Panc1 (cell line): ENCODE measurements around the gene ANKRD10. TPM values are rescaled to one million over a fixed set of nuclear protein-coding genes. Genes with fewer than 3 reads are reported as not detected.

ENCODE experiments used
- ATAC-seq: fragments of 200-7000 bp; cut with Tn5 transposase; 2 replicates; pipeline ENCODE4 v1.9.1; 2020; ENCODE audit warnings: mild to moderate bottlenecking, moderate library complexity
- BruUV-seq: library from RNA; stranded (reverse); fragments of 400-500 nt; replicated peaks from 2 replicates; lab custom pipeline; 2021; lab: Mats Ljungman, UMichigan
- CTCF ChIA-PET: fragments of 300-600 bp; sonication (Branson Sonifier 250); formaldehyde crosslinking; loops from one replicate; lab custom pipeline; 2022; ENCODE audit warnings: antibody characterized with exemption; lab: Charles Lee
- POLR2A ChIA-PET: fragments of 300-600 bp; sonication (Branson Sonifier 250); formaldehyde crosslinking; loops from one replicate; lab custom pipeline; 2022; ENCODE audit warnings: antibody characterized with exemption; lab: Charles Lee
- DNase-seq: peaks from one replicate; pipeline ENCODE4 v3.0.0-alpha.2; 2010; ENCODE audit warnings: low read depth, low spot score
- H3K27ac ChIP-seq: 2 replicates; pipeline ENCODE4 v1.5.1; 2011; ENCODE audit warnings: mild to moderate bottlenecking, low read length, inconsistent platforms
- H3K27me3 ChIP-seq: fragments of 200-500 bp; sonication (Bioruptor generic); 2 replicates; pipeline ENCODE4 v1.6.0; 2014; ENCODE audit warnings: low read length, inconsistent platforms; ENCODE audit not compliant: control insufficient read depth, insufficient read depth
- H3K36me3 ChIP-seq: fragments of 200-500 bp; sonication (Bioruptor generic); 2 replicates; pipeline ENCODE4 v1.5.1; 2014; ENCODE audit warnings: inconsistent platforms, mild to moderate bottlenecking, low read length, moderate library complexity; ENCODE audit not compliant: control insufficient read depth, insufficient read depth
- H3K4me1 ChIP-seq: 2 replicates; pipeline ENCODE4 v1.5.1; 2011; ENCODE audit warnings: inconsistent platforms, mild to moderate bottlenecking, low read length, moderate library complexity; ENCODE audit not compliant: control insufficient read depth, insufficient read depth
- H3K4me3 ChIP-seq, 2 experiments: 2 replicates each; pipeline ENCODE4 v1.5.1; 2011 to 2012; ENCODE audit warnings: low read depth in 2 of 2, low read length in 2 of 2, mild to moderate bottlenecking in 2 of 2, inconsistent platforms in 1 of 2, moderate library complexity in 1 of 2
- H3K9me3 ChIP-seq: fragments of 200-500 bp; sonication (Bioruptor generic); 2 replicates; pipeline ENCODE4 v1.5.1; 2014; ENCODE audit warnings: low read depth, mild to moderate bottlenecking, inconsistent platforms, low read length, moderate library complexity; ENCODE audit not compliant: control insufficient read depth, insufficient read depth
- POLR2AphosphoS5 ChIP-seq: IDR thresholded peaks from 2 replicates; pipeline ENCODE4 v1.6.1; 2012; ENCODE audit warnings: mild to moderate bottlenecking, low read depth, low read length, moderate library complexity
- REST ChIP-seq, 2 experiments: IDR thresholded peaks; 2 replicates each; pipeline ENCODE4 v1.6.1; 2011 to 2012; ENCODE audit warnings: low read depth in 2 of 2, control low read depth in 1 of 2, low read length in 1 of 2, mild to moderate bottlenecking in 1 of 2, moderate library complexity in 1 of 2; ENCODE audit not compliant: insufficient read depth in 1 of 2
- SIN3A ChIP-seq: IDR thresholded peaks from 2 replicates; pipeline ENCODE4 v1.6.1; 2012; ENCODE audit warnings: low read depth, mild to moderate bottlenecking, low read length, moderate library complexity, borderline replicate concordance; ENCODE audit not compliant: insufficient read depth
- TCF7L2 ChIP-seq: IDR thresholded peaks from 2 replicates; pipeline ENCODE4 v1.6.1; 2011; ENCODE audit warnings: mild to moderate bottlenecking, low read depth, low read length, inconsistent platforms
- in situ Hi-C: cut with HindIII; loops from 2 replicates; pipeline ENCODE4 v1.10.0; 2016; ENCODE audit warnings: low sequenced_read_pairs, low pct_unique_long_range_greater_than_20kb
- intact Hi-C: fragments of 100-400 bp; cut with micrococcal nuclease; formaldehyde crosslinking; loops from one replicate; pipeline ENCODE4 v1.10.0; 2022; ENCODE audit not compliant: unreplicated experiment
- total RNA-seq: library from RNA; stranded (reverse); gene quantifications from one replicate; pipeline ENCODE4 v1.2.1, GENCODE V29; 2021; ENCODE audit not compliant: unreplicated experiment
- TF ChIP-seq, protein P1 (sequence below): fragments of 450-650 bp; IDR thresholded peaks from 2 replicates; pipeline ENCODE4 v1.5.1; 2017; ENCODE audit warnings: mild to moderate bottlenecking

ANKRD10 gene
- total RNA-seq, 1 experiment from 2014 or later: 76.8 TPM

DNA sequence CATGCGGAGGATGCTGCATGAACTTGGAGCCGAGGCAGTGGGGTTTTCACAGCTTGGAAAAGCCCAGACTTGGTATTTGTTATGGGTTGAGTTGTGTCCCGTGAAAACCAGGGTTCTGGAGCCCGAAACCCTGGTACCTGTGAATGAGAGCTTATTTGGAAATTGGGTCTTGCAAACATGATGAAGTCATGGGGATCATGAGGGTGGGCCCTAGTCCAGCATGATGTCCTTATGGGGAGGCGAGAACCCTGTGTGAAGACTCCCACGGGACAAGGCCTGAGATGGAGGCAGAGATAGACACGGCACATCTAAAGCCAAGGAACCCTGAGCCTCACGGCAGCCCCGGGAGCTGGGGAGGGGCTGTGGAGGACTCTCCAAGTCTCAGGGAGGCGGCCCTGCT is 82.3 kb downstream of the ANKRD10 start:
- ATAC-seq: no peak
- CTCF ChIA-PET: no interaction called here

DNA sequence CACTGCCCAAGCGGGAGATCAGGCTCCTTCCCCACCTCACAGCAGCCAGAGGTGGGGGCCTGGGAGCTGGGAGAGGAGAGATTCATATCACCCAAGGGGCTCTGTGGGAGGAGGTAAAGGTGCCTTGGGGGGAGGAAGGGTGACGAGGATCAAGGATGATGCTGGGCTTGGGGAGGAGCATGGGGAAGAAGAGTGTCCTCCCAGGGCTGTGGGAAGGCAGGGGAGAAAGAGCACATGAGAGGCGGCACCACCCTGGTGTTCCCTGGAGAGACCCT is 82.7 kb downstream of the ANKRD10 start:
- in situ Hi-C loops: no loop called here
- H3K27ac ChIP-seq: no peak overlapping the region

More for the DNA sequence above, 82.3 kb downstream of the ANKRD10 start:
- intact Hi-C loops: loop anchor here (2.0 kb wide), 1 partner anchor 72 kb away; no protein-coding TSS in a partner anchor
- Histone ChIP-seq H3K27ac (no peak overlapping the region), H3K9me3 (no peaks in the 10 kb centered on the region), H3K4me3 (no peak overlapping the region), H3K36me3 (no peaks in the 10 kb centered on the region), H3K27me3 (no peaks in the 10 kb centered on the region), H3K4me1 (no peaks in the 10 kb centered on the region)
- TF ChIP-seq POLR2AphosphoS5 (no peak), TCF7L2 (no peak), SIN3A (no peak), REST (IDR thresholded peaks at IDR 0.05; ENCODE audit: insufficient read depth in 1 of 2, low read depth in 2 of 2, low read length in 1 of 2) (no peak)
- DNase-seq: no peak
- in situ Hi-C loops: no loop called here
- no TSS peak for BruUV-seq
- POLR2A ChIA-PET: no interaction called here

More for the DNA sequence above, 82.7 kb downstream of the ANKRD10 start:
- ATAC-seq (no peak), DNase-seq (no peak)
- Histone ChIP-seq H3K4me1 (no peaks in the 10 kb centered on the region), H3K36me3 (no peaks in the 10 kb centered on the region), H3K4me3 (no peak overlapping the region), H3K9me3 (no peaks in the 10 kb centered on the region), H3K27me3 (no peaks in the 10 kb centered on the region)
- ChIA-PET CTCF (no interaction called here), POLR2A (no interaction called here)
- TF ChIP-seq REST (IDR thresholded peaks at IDR 0.05; ENCODE audit: insufficient read depth in 1 of 2, low read depth in 2 of 2, low read length in 1 of 2) (no peak), TCF7L2 (no peak), SIN3A (no peak), POLR2AphosphoS5 (no peak)
- TF ChIP-seq, protein P1, sequence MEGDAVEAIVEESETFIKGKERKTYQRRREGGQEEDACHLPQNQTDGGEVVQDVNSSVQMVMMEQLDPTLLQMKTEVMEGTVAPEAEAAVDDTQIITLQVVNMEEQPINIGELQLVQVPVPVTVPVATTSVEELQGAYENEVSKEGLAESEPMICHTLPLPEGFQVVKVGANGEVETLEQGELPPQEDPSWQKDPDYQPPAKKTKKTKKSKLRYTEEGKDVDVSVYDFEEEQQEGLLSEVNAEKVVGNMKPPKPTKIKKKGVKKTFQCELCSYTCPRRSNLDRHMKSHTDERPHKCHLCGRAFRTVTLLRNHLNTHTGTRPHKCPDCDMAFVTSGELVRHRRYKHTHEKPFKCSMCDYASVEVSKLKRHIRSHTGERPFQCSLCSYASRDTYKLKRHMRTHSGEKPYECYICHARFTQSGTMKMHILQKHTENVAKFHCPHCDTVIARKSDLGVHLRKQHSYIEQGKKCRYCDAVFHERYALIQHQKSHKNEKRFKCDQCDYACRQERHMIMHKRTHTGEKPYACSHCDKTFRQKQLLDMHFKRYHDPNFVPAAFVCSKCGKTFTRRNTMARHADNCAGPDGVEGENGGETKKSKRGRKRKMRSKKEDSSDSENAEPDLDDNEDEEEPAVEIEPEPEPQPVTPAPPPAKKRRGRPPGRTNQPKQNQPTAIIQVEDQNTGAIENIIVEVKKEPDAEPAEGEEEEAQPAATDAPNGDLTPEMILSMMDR: no peak
- intact Hi-C loops: loop anchor here (2.0 kb wide), 1 partner anchor 71 kb away; no protein-coding TSS in a partner anchor
- no TSS peak for BruUV-seq
